ENCODE measurements around the gene ITGA2B.
A peak's percentile ranks its signal among the peaks of the same experiment; 100 is the strongest.
"Not testable (repeated sequence)": the region's sequence is repeated elsewhere in the genome, so short reads cannot be mapped to it uniquely, and the experiment has no call there.

ITGA2B gene

GRCh38 chr17:44374306-44375195 lies 14.9 kb downstream of the ITGA2B start:
- no peak overlapping the region for H3K27ac ChIP-seq (replicated peaks; ENCODE audit: low read length)

GRCh38 chr17:44372036-44372435 lies 17.4 kb downstream of the ITGA2B start:
- no peak overlapping the region for H3K4ac ChIP-seq (ENCODE audit: low read length)

More at GRCh38 chr17:44374306-44375195, 14.9 kb downstream of the ITGA2B start:
- Histone ChIP-seq H3K79me1 (ENCODE audit: low read depth, low read length) (no peaks in the 10 kb centered on the region), H2BK15ac (ENCODE audit: low read length) (no peak overlapping the region), H3K14ac (ENCODE audit: low read length) (no peak overlapping the region), H3K36me3 (replicated peaks in 1 of 2; ENCODE audit: control insufficient read depth in 2 of 2, insufficient read depth in 2 of 2, low read length in 2 of 2) (no peaks in the 10 kb centered on the region), H3K4me2 (ENCODE audit: insufficient read depth, low read length, poor library complexity, severe bottlenecking) (no peak overlapping the region), H3K4ac (ENCODE audit: low read length) (no peak overlapping the region), H2BK5ac (ENCODE audit: low read length) (peak overlapping the region; percentile 13), H2BK12ac (ENCODE audit: low read length) (no peak overlapping the region), H4K8ac (ENCODE audit: low read depth, low read length) (no peak overlapping the region), H3K23ac (ENCODE audit: low read depth, low read length, poor library complexity) (no peak overlapping the region), H2AK5ac (ENCODE audit: low read depth, low read length) (peak overlapping the region; percentile 1), H2AFZ (ENCODE audit: low read length) (peak overlapping the region; percentile 76), H3K4me3 (ENCODE audit: low read length in 2 of 2) (peak overlapping the region in 1 of 2 donors; percentile 71), H3K9me3 (replicated peaks in 1 of 2; ENCODE audit: control insufficient read depth in 2 of 2, insufficient read depth in 1 of 2, low read depth in 1 of 2, low read length in 2 of 2) (no peaks in the 10 kb centered on the region), H3K4me1 (ENCODE audit: control insufficient read depth in 2 of 2, insufficient read depth in 1 of 2, low read depth in 1 of 2, low read length in 2 of 2) (peaks cover 2 to 11% of the 10 kb centered on the region in 2 donors), H4K91ac (ENCODE audit: low read depth, low read length, poor library complexity) (no peak overlapping the region), H3K18ac (ENCODE audit: low read length) (peak overlapping the region; percentile 91), H3K27me3 (ENCODE audit: control insufficient read depth in 3 of 3, insufficient read depth in 3 of 3, low read depth in 1 of 3, low read length in 3 of 3) (peaks cover 0 to 11% (median 0%) of the 10 kb centered on the region in 3 experiments), H3K9ac (ENCODE audit: low read depth, low read length, poor library complexity) (no peak overlapping the region), H2BK120ac (ENCODE audit: low read depth, low read length) (no peak overlapping the region)
- WGBS, 2 donors (ENCODE audit: extremely low coverage in 2 of 2, insufficient read length in 2 of 2, insufficient replicate concordance in 1 of 2): no CpG with 5 or more reads among the region's 31 CpGs
- DNase-seq (ENCODE audit: low spot score): no peak

GRCh38 chr17:44369414-44370023 lies 19.9 kb downstream of the ITGA2B start:
- H2AK5ac ChIP-seq (ENCODE audit: low read depth, low read length); H2BK120ac ChIP-seq (ENCODE audit: low read depth, low read length); H3K36me3 ChIP-seq (replicated peaks in 1 of 2; ENCODE audit: control insufficient read depth in 2 of 2, insufficient read depth in 2 of 2, low read length in 2 of 2); DNase-seq (ENCODE audit: low spot score); H3K4me3 ChIP-seq (ENCODE audit: low read length in 2 of 2); H3K79me1 ChIP-seq (ENCODE audit: low read depth, low read length); H3K9ac ChIP-seq (ENCODE audit: low read depth, low read length, poor library complexity); H3K9me3 ChIP-seq (replicated peaks in 1 of 2; ENCODE audit: control insufficient read depth in 2 of 2, insufficient read depth in 1 of 2, low read depth in 1 of 2, low read length in 2 of 2); H2BK12ac ChIP-seq (ENCODE audit: low read length); H4K91ac ChIP-seq (ENCODE audit: low read depth, low read length, poor library complexity); H3K4me2 ChIP-seq (ENCODE audit: insufficient read depth, low read length, poor library complexity, severe bottlenecking); H2BK15ac ChIP-seq (ENCODE audit: low read length); H4K8ac ChIP-seq (ENCODE audit: low read depth, low read length); H3K14ac ChIP-seq (ENCODE audit: low read length); H3K27ac ChIP-seq (replicated peaks; ENCODE audit: low read length); H2BK5ac ChIP-seq (ENCODE audit: low read length); H3K4ac ChIP-seq (ENCODE audit: low read length); H3K23ac ChIP-seq (ENCODE audit: low read depth, low read length, poor library complexity); H3K4me1 ChIP-seq (ENCODE audit: control insufficient read depth in 2 of 2, insufficient read depth in 1 of 2, low read depth in 1 of 2, low read length in 2 of 2); H3K18ac ChIP-seq (ENCODE audit: low read length): not testable (repeated sequence)
- peaks cover 0 to 14% (median 5%) of the 10 kb centered on the region in 3 experiments for H3K27me3 ChIP-seq (ENCODE audit: control insufficient read depth in 3 of 3, insufficient read depth in 3 of 3, low read depth in 1 of 3, low read length in 3 of 3)
- WGBS, 2 donors (ENCODE audit: extremely low coverage in 2 of 2, insufficient read length in 2 of 2, insufficient replicate concordance in 1 of 2): no CpG with 5 or more reads among the region's 17 CpGs
- H2AFZ ChIP-seq (ENCODE audit: low read length): peak overlapping the region; percentile 60

More at GRCh38 chr17:44372036-44372435, 17.4 kb downstream of the ITGA2B start:
- peak overlapping the region; percentile 61 for H2AK5ac ChIP-seq (ENCODE audit: low read depth, low read length)
- no peaks in the 10 kb centered on the region for H3K36me3 ChIP-seq (replicated peaks in 1 of 2; ENCODE audit: control insufficient read depth in 2 of 2, insufficient read depth in 2 of 2, low read length in 2 of 2)
- peaks cover 0 to 13% (median 0%) of the 10 kb centered on the region in 3 experiments for H3K27me3 ChIP-seq (ENCODE audit: control insufficient read depth in 3 of 3, insufficient read depth in 3 of 3, low read depth in 1 of 3, low read length in 3 of 3)
- no peak overlapping the region for H4K91ac ChIP-seq (ENCODE audit: low read depth, low read length, poor library complexity)
- DNase-seq (ENCODE audit: low spot score): no peak
- no peak overlapping the region for H2BK5ac ChIP-seq (ENCODE audit: low read length)
- no peak overlapping the region for H3K27ac ChIP-seq (replicated peaks; ENCODE audit: low read length)
- H3K14ac ChIP-seq (ENCODE audit: low read length): no peak overlapping the region
- H2BK12ac ChIP-seq (ENCODE audit: low read length): no peak overlapping the region
- no peak overlapping the region for H2BK120ac ChIP-seq (ENCODE audit: low read depth, low read length)
- WGBS, 2 donors (ENCODE audit: extremely low coverage in 2 of 2, insufficient read length in 2 of 2, insufficient replicate concordance in 1 of 2): no CpG with 5 or more reads among the region's 10 CpGs
- no peak overlapping the region for H2AFZ ChIP-seq (ENCODE audit: low read length)
- H3K79me1 ChIP-seq (ENCODE audit: low read depth, low read length): no peaks in the 10 kb centered on the region
- peak overlapping the region; percentile 73 for H3K23ac ChIP-seq (ENCODE audit: low read depth, low read length, poor library complexity)
- no peak overlapping the region for H3K4me3 ChIP-seq (ENCODE audit: low read length in 2 of 2)
- no peaks in the 10 kb centered on the region for H3K9me3 ChIP-seq (replicated peaks in 1 of 2; ENCODE audit: control insufficient read depth in 2 of 2, insufficient read depth in 1 of 2, low read depth in 1 of 2, low read length in 2 of 2)
- no peak overlapping the region for H4K8ac ChIP-seq (ENCODE audit: low read depth, low read length)
- peak overlapping the region; percentile 64 for H2BK15ac ChIP-seq (ENCODE audit: low read length)
- no peak overlapping the region for H3K4me2 ChIP-seq (ENCODE audit: insufficient read depth, low read length, poor library complexity, severe bottlenecking)
- H3K4me1 ChIP-seq (ENCODE audit: control insufficient read depth in 2 of 2, insufficient read depth in 1 of 2, low read depth in 1 of 2, low read length in 2 of 2): peaks cover 2 to 11% of the 10 kb centered on the region in 2 donors
- no peak overlapping the region for H3K18ac ChIP-seq (ENCODE audit: low read length)
- H3K9ac ChIP-seq (ENCODE audit: low read depth, low read length, poor library complexity): no peak overlapping the region

Data from neuronal stem cell (in vitro differentiated cells).